HCT116 (cell line): ENCODE data around the gene HSPA12B. TPM values are rescaled to one million over a fixed set of nuclear protein-coding genes. Genes with fewer than 3 reads are reported as not detected.

ENCODE experiments used
- ATAC-seq: fragments of 200-7000 bp; cut with Tn5 transposase; 2 replicates; pipeline ENCODE4 v1.9.1; 2020; ENCODE audit warnings: mild to moderate bottlenecking, moderate library complexity
- BruUV-seq: library from RNA; stranded (reverse); fragments of 400-500 nt; replicated peaks from 2 replicates; lab custom pipeline; 2021; lab: Mats Ljungman, UMichigan
- CTCF ChIA-PET: fragments of 300-600 bp; sonication (Branson Sonifier 250); formaldehyde crosslinking; loops from one replicate; lab custom pipeline; 2021; ENCODE audit warnings: antibody characterized with exemption; lab: Charles Lee
- POLR2A ChIA-PET: fragments of 300-600, 350-600 bp; sonication (Branson Sonifier 250); formaldehyde crosslinking; loops from one replicate; lab custom pipeline; 2021; ENCODE audit warnings: antibody characterized with exemption; lab: Charles Lee
- RAD21 ChIA-PET, 2 experiments: fragments of 300-600 bp; sonication (Branson Sonifier 250); formaldehyde crosslinking; loops; one replicate each; lab custom pipeline; 2023; ENCODE audit warnings: low total read pairs in 2 of 2; ENCODE audit not compliant: uncharacterized antibody in 2 of 2, unreplicated experiment in 2 of 2, low non-redundant PET in 1 of 2; lab: Charles Lee
- DNase-seq: peaks from one replicate; pipeline ENCODE4 v3.0.0-alpha.2; 2010; ENCODE audit warnings: low read depth, low spot score
- H2AFZ ChIP-seq: fragments of 200-600 bp; shearing (Covaris generic), sonication (generic); 2 replicates; pipeline ENCODE4 v1.6.1; 2017; ENCODE audit warnings: low read depth, mixed run types, mixed read lengths, antibody characterized with exemption, low read length; ENCODE audit not compliant: poor library complexity, severe bottlenecking
- H3K27ac ChIP-seq: 2 replicates; pipeline ENCODE4 v1.5.1; 2012; ENCODE audit warnings: low read depth, low read length
- H3K27me3 ChIP-seq: fragments of 200-600 bp; sonication (generic); 2 replicates; pipeline ENCODE4 v1.6.1; 2016; ENCODE audit warnings: mixed run types, low read length, mixed read lengths; ENCODE audit not compliant: insufficient read depth
- H3K36me3 ChIP-seq, 2 experiments: fragments of 200-500 bp in 1 of 2; fragments of 200-600 bp in 1 of 2; sonication (Bioruptor generic) in 1 of 2; sonication (generic) in 1 of 2; 2 replicates each; pipeline versions ENCODE4 v1.5.1 to v1.6.1; 2014 to 2016; ENCODE audit warnings: low read length in 2 of 2, inconsistent platforms in 1 of 2, mixed read lengths in 1 of 2, mixed run types in 1 of 2; ENCODE audit not compliant: insufficient read depth in 2 of 2, control insufficient read depth in 1 of 2
- H3K4me1 ChIP-seq, 2 experiments: fragments of 200-600 bp in 1 of 2; sonication (generic) in 1 of 2; 2 replicates each; pipeline versions ENCODE4 v1.5.1 to v1.6.1; 2012 to 2017; ENCODE audit warnings: low read length in 2 of 2, inconsistent platforms in 1 of 2, mild to moderate bottlenecking in 1 of 2, mixed read lengths in 1 of 2, mixed run types in 1 of 2, moderate library complexity in 1 of 2; ENCODE audit not compliant: insufficient read depth in 2 of 2, control insufficient read depth in 1 of 2
- H3K4me2 ChIP-seq: fragments of 200-600 bp; sonication (generic); 2 replicates; pipeline ENCODE4 v1.6.1; 2017; ENCODE audit warnings: mixed run types, low read length, mixed read lengths
- H3K4me3 ChIP-seq, 2 experiments: fragments of 200-600 bp in 1 of 2; sonication (generic) in 1 of 2; replicated peaks in 1 of 2; 2 replicates each; pipeline ENCODE4 v1.5.1; 2011 to 2016; ENCODE audit warnings: low read length in 2 of 2, control low read depth in 1 of 2, low read depth in 1 of 2, mild to moderate bottlenecking in 1 of 2, mixed read lengths in 1 of 2, mixed run types in 1 of 2
- H3K79me2 ChIP-seq: fragments of 200-600 bp; sonication (generic); 2 replicates; pipeline ENCODE4 v1.6.1; 2017; ENCODE audit warnings: mild to moderate bottlenecking, mixed run types, low read length, moderate library complexity, mixed read lengths; ENCODE audit not compliant: insufficient read depth
- H3K9ac ChIP-seq: fragments of 200-600 bp; sonication (generic); 2 replicates; pipeline ENCODE4 v1.6.1; 2016; ENCODE audit warnings: low read length, mixed read lengths
- H3K9me2 ChIP-seq: fragments of 200-600 bp; sonication (generic), shearing (Covaris generic); 2 replicates; pipeline ENCODE4 v1.6.1; 2017; ENCODE audit warnings: mixed run types, mild to moderate bottlenecking, moderate library complexity; ENCODE audit not compliant: insufficient read depth
- H3K9me3 ChIP-seq, 2 experiments: fragments of 200-500 bp in 1 of 2; fragments of 200-600 bp in 1 of 2; sonication (Bioruptor generic) in 1 of 2; sonication (generic) in 1 of 2; 2 replicates each; pipeline ENCODE4 v1.6.1; 2014 to 2017; ENCODE audit warnings: low read length in 2 of 2, mixed read lengths in 2 of 2, inconsistent platforms in 1 of 2, low read depth in 1 of 2, mild to moderate bottlenecking in 1 of 2, mixed run types in 1 of 2, moderate library complexity in 1 of 2; ENCODE audit not compliant: control insufficient read depth in 1 of 2, insufficient read depth in 1 of 2
- H4K20me1 ChIP-seq: fragments of 200-600 bp; sonication (generic), shearing (Covaris generic); 2 replicates; pipeline ENCODE4 v1.6.1; 2017; ENCODE audit warnings: mixed run types, mild to moderate bottlenecking, moderate library complexity; ENCODE audit not compliant: insufficient read depth
- CEBPB ChIP-seq: IDR thresholded peaks from 2 replicates; pipeline ENCODE4 v1.6.1; 2012; ENCODE audit warnings: low read depth
- CTCF ChIP-seq, 3 experiments: fragments of 200-600 bp in 1 of 3; sonication (generic) in 1 of 3; IDR thresholded peaks in 2 of 3; conservative IDR thresholded peaks in 1 of 3; 2 replicates each; pipeline ENCODE4 v1.5.1; 2012 to 2017; ENCODE audit warnings: low read depth in 2 of 3, low read length in 2 of 3, antibody characterized with exemption in 1 of 3, borderline replicate concordance in 1 of 3, control low read depth in 1 of 3, mild to moderate bottlenecking in 1 of 3, mixed read lengths in 1 of 3, mixed run types in 1 of 3, moderate library complexity in 1 of 3; ENCODE audit not compliant: insufficient read depth in 1 of 3
- EGR1 ChIP-seq: IDR thresholded peaks from 2 replicates; pipeline ENCODE4 v1.6.1; 2012; ENCODE audit warnings: low read depth
- ELF1 ChIP-seq: IDR thresholded peaks from 2 replicates; pipeline ENCODE4 v1.6.1; 2012; ENCODE audit warnings: low read depth, borderline replicate concordance
- EZH2 ChIP-seq: fragments of 200-600 bp; sonication (generic); IDR thresholded peaks from 2 replicates; pipeline ENCODE4 v1.6.1; 2017; ENCODE audit warnings: antibody characterized with exemption, mixed run types
- EZH2phosphoT487 ChIP-seq: fragments of 200-600 bp; IDR thresholded peaks from 2 replicates; pipeline ENCODE4 v1.6.1; 2018; ENCODE audit warnings: antibody characterized with exemption, borderline replicate concordance
- JUND ChIP-seq: IDR thresholded peaks from 2 replicates; pipeline ENCODE4 v1.6.1; 2012
- MAX ChIP-seq: IDR thresholded peaks from 2 replicates; pipeline ENCODE4 v1.6.1; 2012
- POLR2A ChIP-seq: IDR thresholded peaks from 2 replicates; pipeline ENCODE4 v1.7.0; 2011; ENCODE audit warnings: borderline replicate concordance; ENCODE audit not compliant: insufficient read depth, insufficient read length; ENCODE audit errors: extremely low read depth
- POLR2AphosphoS5 ChIP-seq: IDR thresholded peaks from 2 replicates; pipeline ENCODE4 v1.6.1; 2011; ENCODE audit warnings: mild to moderate bottlenecking, low read depth, low read length, moderate library complexity
- RAD21 ChIP-seq: IDR thresholded peaks from 2 replicates; pipeline ENCODE4 v1.6.1; 2012; ENCODE audit warnings: low read depth, mild to moderate bottlenecking
- SRF ChIP-seq: IDR thresholded peaks from 2 replicates; pipeline ENCODE4 v1.6.1; 2012; ENCODE audit warnings: low read depth
- TCF7L2 ChIP-seq: IDR thresholded peaks from 2 replicates; pipeline ENCODE4 v1.7.0; 2011; ENCODE audit warnings: borderline replicate concordance, inconsistent platforms; ENCODE audit not compliant: insufficient read depth, insufficient read length; ENCODE audit errors: extremely low read depth
- YY1 ChIP-seq: IDR thresholded peaks from 2 replicates; pipeline ENCODE4 v1.6.1; 2011; ENCODE audit warnings: low read length, low read depth, moderate library complexity, mild to moderate bottlenecking; ENCODE audit not compliant: insufficient replicate concordance; ENCODE audit errors: extremely low read depth
- ZFX ChIP-seq: fragments of 450-650 bp; IDR thresholded peaks from 2 replicates; pipeline ENCODE4 v1.6.1; 2017
- ZNF274 ChIP-seq: fragments of 200-500 bp; sonication (Bioruptor generic); IDR thresholded peaks from 2 replicates; pipeline ENCODE4 v1.6.1; 2014; ENCODE audit warnings: mild to moderate bottlenecking, low read depth, low read length, inconsistent platforms
- intact Hi-C: fragments of 100-400 bp; cut with micrococcal nuclease; formaldehyde crosslinking; loops from 2 replicates; pipeline ENCODE4 v1.10.0; 2022
- total RNA-seq: library from RNA; stranded (reverse); gene quantifications from one replicate; pipeline ENCODE4 v1.2.1, GENCODE V29; 2021; ENCODE audit not compliant: unreplicated experiment

Gene HSPA12B
- total RNA-seq, 1 experiment from 2014 or later, result not detected

GRCh38 chr20:3696200-3696599, 36.3 kb upstream of the HSPA12B start:
- no peaks in the 10 kb centered on the region for H3K9me2 ChIP-seq
- DNase-seq (no peak), ATAC-seq (no peak)
- no peak overlapping the region for H3K27ac ChIP-seq
- H3K79me2 ChIP-seq, result no peaks in the 10 kb centered on the region
- ChIA-PET CTCF (interaction anchor here (1.1 to 1.5 kb wide), 2 partner anchors 15 to 19 kb away, joined by 3 to 5 read pairs; no protein-coding TSS in a partner anchor), POLR2A (no interaction called here), RAD21 (no interaction called here)
- no peaks in the 10 kb centered on the region for H3K36me3 ChIP-seq
- no peaks in the 10 kb centered on the region; a peak in 1 of 4 replicates for H3K9me3 ChIP-seq
- no TSS peak for BruUV-seq
- TF ChIP-seq RAD21, result no peak; the same call in 1 of the 2 replicates
- TF ChIP-seq POLR2AphosphoS5, result no peak
- TF ChIP-seq CTCF (IDR thresholded peaks at IDR 0.05 in 2 of 3, conservative IDR thresholded peaks at IDR 0.05 in 1 of 3; ENCODE audit: borderline replicate concordance in 1 of 3, insufficient read depth in 1 of 3, low read depth in 2 of 3, low read length in 2 of 3), result peak in 2 of 3 experiments; percentile 57 to 71; a peak in 4 of 6 replicates
- no peak overlapping the region for H3K4me3 ChIP-seq
- no peak overlapping the region for H2AFZ ChIP-seq
- no peaks in the 10 kb centered on the region for H3K4me1 ChIP-seq
- H3K4me2 ChIP-seq, result no peak overlapping the region
- intact Hi-C loops, result no loop called here
- H3K9ac ChIP-seq, result no peak overlapping the region
- H4K20me1 ChIP-seq, result no peaks in the 10 kb centered on the region
- H3K27me3 ChIP-seq, result no peaks in the 10 kb centered on the region

GRCh38 chr20:3696745-3697587, 35.5 kb upstream of the HSPA12B start:
- Histone ChIP-seq H3K4me1 (no peaks in the 10 kb centered on the region), H3K36me3 (no peaks in the 10 kb centered on the region), H3K4me3 (no peak overlapping the region), H3K79me2 (no peaks in the 10 kb centered on the region), H4K20me1 (no peaks in the 10 kb centered on the region), H3K4me2 (no peak overlapping the region), H3K9me2 (no peaks in the 10 kb centered on the region), H3K27ac (no peak overlapping the region), H3K9ac (no peak overlapping the region), H2AFZ (no peak overlapping the region), H3K27me3 (no peaks in the 10 kb centered on the region), H3K9me3 (no peaks in the 10 kb centered on the region; a peak in 1 of 4 replicates)
- no TSS peak for BruUV-seq
- ChIA-PET POLR2A (no interaction called here), RAD21 (no interaction called here), CTCF (interaction anchor here (1.1 to 1.5 kb wide), 2 partner anchors 14 to 20 kb away, joined by 3 to 5 read pairs; no protein-coding TSS in a partner anchor)
- DNase-seq (no peak), ATAC-seq (no peak)
- intact Hi-C loops, result no loop called here
- TF ChIP-seq YY1 (no peak), MAX (no peak), ZFX (no peak), SRF (no peak), EGR1 (no peak), TCF7L2 (no peak), ZNF274 (no peak), POLR2A (no peak), RAD21 (no peak), EZH2phosphoT487 (no peak), EZH2 (no peak), CEBPB (no peak), ELF1 (no peak), JUND (no peak)
